HepG2 (cell line): ENCODE results near the gene VAMP5. TPM values are rescaled to one million over a fixed set of nuclear protein-coding genes. Genes with fewer than 3 reads are reported as not detected.

Experiments
- ERF ChIP-seq: IDR thresholded peaks from 2 replicates; pipeline ENCODE4 v1.6.1; 2018; ENCODE audit warnings: missing biosample characterization, missing genetic modification reagents
- GABPB1 ChIP-seq: IDR thresholded peaks from 2 replicates; pipeline ENCODE4 v1.6.1; 2016; ENCODE audit warnings: mild to moderate bottlenecking, missing genetic modification reagents, moderate library complexity, missing compliant biosample characterization
- NFE2 ChIP-seq: sonication (generic); formaldehyde crosslinking; IDR thresholded peaks from 2 replicates; pipeline ENCODE4 v1.4.0; 2020; ENCODE audit warnings: missing genetic modification reagents
- PAXIP1 ChIP-seq: sonication (generic); formaldehyde crosslinking; conservative IDR thresholded peaks from 2 replicates; pipeline ENCODE4 v1.4.0; 2020; ENCODE audit warnings: mild to moderate bottlenecking, missing genetic modification reagents, moderate library complexity
- RORA ChIP-seq: sonication (generic); formaldehyde crosslinking; IDR thresholded peaks from 2 replicates; pipeline ENCODE4 v1.5.0; 2020; ENCODE audit warnings: mild to moderate bottlenecking, missing genetic modification reagents, moderate library complexity
- SIX4 ChIP-seq: sonication (generic); formaldehyde crosslinking; IDR thresholded peaks from 2 replicates; pipeline ENCODE4 v1.4.0; 2020; ENCODE audit warnings: missing genetic modification reagents
- SKIL ChIP-seq: sonication (generic); formaldehyde crosslinking; IDR thresholded peaks from 2 replicates; pipeline ENCODE4 v1.8.0; 2022; ENCODE audit warnings: missing genetic modification reagents, mild to moderate bottlenecking, moderate library complexity, borderline replicate concordance
- TRIM24 ChIP-seq: sonication (generic); formaldehyde crosslinking; IDR thresholded peaks from 2 replicates; pipeline ENCODE4 v1.8.0; 2022; ENCODE audit warnings: mild to moderate bottlenecking, missing genetic modification reagents
- ZBTB7B ChIP-seq: sonication (generic); formaldehyde crosslinking; IDR thresholded peaks from 2 replicates; pipeline ENCODE4 v1.4.0; 2020; ENCODE audit warnings: missing genetic modification reagents
- ZNF331 ChIP-seq: sonication (generic); formaldehyde crosslinking; IDR thresholded peaks from 2 replicates; pipeline ENCODE4 v1.4.0; 2020; ENCODE audit warnings: missing genetic modification reagents
- ZNF33A ChIP-seq: sonication (generic); formaldehyde crosslinking; IDR thresholded peaks from 2 replicates; pipeline ENCODE4 v1.5.1; 2020; ENCODE audit warnings: missing genetic modification reagents, mild to moderate bottlenecking, moderate library complexity, borderline replicate concordance
- ZNF367 ChIP-seq: sonication (generic); formaldehyde crosslinking; IDR thresholded peaks from 2 replicates; pipeline ENCODE4 v1.4.0; 2020; ENCODE audit warnings: missing genetic modification reagents, borderline replicate concordance
- ZNF562 ChIP-seq: sonication (generic); formaldehyde crosslinking; IDR thresholded peaks from 2 replicates; pipeline ENCODE4 v1.8.0; 2022; ENCODE audit warnings: missing genetic modification reagents, borderline replicate concordance
- ZNF747 ChIP-seq: sonication (generic); formaldehyde crosslinking; IDR thresholded peaks from 2 replicates; pipeline ENCODE4 v1.8.1; 2023; ENCODE audit warnings: missing genetic modification reagents, mild to moderate bottlenecking, borderline replicate concordance
- ZNF777 ChIP-seq: sonication (generic); formaldehyde crosslinking; IDR thresholded peaks from 2 replicates; pipeline ENCODE4 v1.4.0; 2020; ENCODE audit warnings: missing genetic modification reagents
- polyA plus RNA-seq, 8 experiments: library from polyadenylated mRNA; depleted of rRNA in 3 of 8; stranded (reverse) in 7 of 8; unstranded in 1 of 8; fragments of >200 nt; fragmentation: Illumina TruSeq in 4 of 8; extraction: Trizol in 4 of 8; gene quantifications; 2 replicates each; pipeline versions ENCODE4 v1.2.1 to v1.2.3, GENCODE V29; 2011 to 2016; ENCODE audit warnings: low read depth in 4 of 8, missing spikeins in 1 of 8, mixed read lengths in 1 of 8; ENCODE audit not compliant: insufficient read depth in 1 of 8
- total RNA-seq, 5 experiments: library from RNA; depleted of rRNA; stranded (reverse); fragments of >200 nt; fragmentation: Illumina TruSeq; extraction: Trizol; gene quantifications; 2 replicates each; pipeline ENCODE4 v1.2.3, GENCODE V29; 2016; ENCODE audit warnings: low read depth in 1 of 5
- TF ChIP-seq, protein P1 (sequence below): sonication (generic); formaldehyde crosslinking; conservative IDR thresholded peaks from 2 replicates; pipeline ENCODE4 v1.8.0; 2022; ENCODE audit warnings: missing genetic modification reagents
- TF ChIP-seq, protein P2 (sequence below): sonication (generic); formaldehyde crosslinking; IDR thresholded peaks from 2 replicates; pipeline ENCODE4 v1.4.0; 2020; ENCODE audit warnings: mild to moderate bottlenecking, low read depth, missing genetic modification reagents
- TF ChIP-seq, protein P3 (sequence below): sonication (generic); formaldehyde crosslinking; conservative IDR thresholded peaks from 2 replicates; pipeline ENCODE4 v1.4.0; 2020; ENCODE audit warnings: missing genetic modification reagents

VAMP5 gene
- total and polyA plus RNA-seq, 2 of the 13 experiments (the other 11 are each of a cell fraction or from before 2014, with no cell fraction given) = 7.2 to 56.7 TPM

DNA sequence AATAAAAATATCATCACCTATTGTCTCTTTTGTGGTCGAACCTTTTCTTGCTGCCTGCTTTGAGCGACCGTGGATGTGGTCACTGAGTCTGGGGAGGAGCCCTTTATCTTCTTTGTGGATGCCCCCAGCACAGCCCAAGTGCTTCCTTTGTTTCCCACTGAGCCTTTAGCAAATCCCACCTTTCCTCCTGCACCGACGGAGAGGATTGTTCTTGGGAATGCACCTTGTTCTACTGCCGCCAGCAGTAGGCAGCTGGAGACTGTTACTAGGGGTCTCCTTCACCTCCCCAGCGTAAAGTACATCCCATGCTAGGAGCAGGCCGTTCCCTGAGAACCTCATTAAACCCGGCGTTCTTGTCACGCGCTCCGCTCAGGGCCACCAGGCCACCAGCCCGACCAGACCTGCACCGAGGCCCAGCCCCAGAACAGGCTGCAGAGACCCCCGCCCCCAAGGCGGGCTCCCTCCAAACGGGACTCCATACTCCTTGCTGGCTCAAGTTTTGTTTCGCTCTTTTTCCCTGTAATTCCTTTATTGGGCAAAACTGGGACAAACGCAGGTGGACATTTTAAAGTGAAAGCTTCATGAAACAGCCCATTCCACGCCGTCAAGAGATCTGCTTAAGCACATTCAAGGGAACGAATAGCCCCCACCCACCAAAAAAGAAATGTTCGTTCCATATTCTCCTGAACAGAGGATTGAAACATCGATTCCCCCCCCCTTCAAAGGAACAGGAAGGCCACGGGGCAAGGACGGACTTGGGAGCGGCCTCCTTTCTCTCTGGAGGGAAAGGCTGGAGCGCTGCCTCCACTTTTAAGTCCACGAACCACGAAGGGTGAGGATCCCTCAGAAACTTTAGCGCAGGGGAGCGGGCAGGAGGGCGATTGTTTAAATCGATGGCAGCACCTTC, 46.4 kb upstream of the VAMP5 start (continued):
- TF ChIP-seq SKIL (CRISPR knock-in tag) (no peak; the same call in 1 of the 2 replicates), SIX4 (no peak), ZNF367 (CRISPR knock-in tag) (no peak), ZBTB7B (peak; percentile 68), ZNF562 (no peak), GABPB1 (CRISPR knock-in tag) (no peak; the same call in 1 of the 2 replicates), ZNF747 (CRISPR knock-in tag) (peak; percentile 33; the same call in 1 of the 2 replicates), PAXIP1 (CRISPR knock-in tag) (no peak), ZNF331 (no peak; the same call in 1 of the 2 replicates), ZNF33A (CRISPR knock-in tag) (0 out of 2 replicates have a peak, but pooled peaks have one; percentile 97), RORA (CRISPR knock-in tag) (no peak), ERF (CRISPR knock-in tag) (0 out of 2 replicates have a peak, but pooled peaks have one; percentile 26), NFE2 (no peak), TRIM24 (no peak), ZNF777 (CRISPR knock-in tag) (no peak; the same call in none of the 2 replicates)
- TF ChIP-seq, protein P1, sequence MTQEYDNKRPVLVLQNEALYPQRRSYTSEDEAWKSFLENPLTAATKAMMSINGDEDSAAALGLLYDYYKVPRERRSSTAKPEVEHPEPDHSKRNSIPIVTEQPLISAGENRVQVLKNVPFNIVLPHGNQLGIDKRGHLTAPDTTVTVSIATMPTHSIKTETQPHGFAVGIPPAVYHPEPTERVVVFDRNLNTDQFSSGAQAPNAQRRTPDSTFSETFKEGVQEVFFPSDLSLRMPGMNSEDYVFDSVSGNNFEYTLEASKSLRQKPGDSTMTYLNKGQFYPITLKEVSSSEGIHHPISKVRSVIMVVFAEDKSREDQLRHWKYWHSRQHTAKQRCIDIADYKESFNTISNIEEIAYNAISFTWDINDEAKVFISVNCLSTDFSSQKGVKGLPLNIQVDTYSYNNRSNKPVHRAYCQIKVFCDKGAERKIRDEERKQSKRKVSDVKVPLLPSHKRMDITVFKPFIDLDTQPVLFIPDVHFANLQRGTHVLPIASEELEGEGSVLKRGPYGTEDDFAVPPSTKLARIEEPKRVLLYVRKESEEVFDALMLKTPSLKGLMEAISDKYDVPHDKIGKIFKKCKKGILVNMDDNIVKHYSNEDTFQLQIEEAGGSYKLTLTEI (CRISPR knock-in tag) = no peak
- TF ChIP-seq, protein P2, sequence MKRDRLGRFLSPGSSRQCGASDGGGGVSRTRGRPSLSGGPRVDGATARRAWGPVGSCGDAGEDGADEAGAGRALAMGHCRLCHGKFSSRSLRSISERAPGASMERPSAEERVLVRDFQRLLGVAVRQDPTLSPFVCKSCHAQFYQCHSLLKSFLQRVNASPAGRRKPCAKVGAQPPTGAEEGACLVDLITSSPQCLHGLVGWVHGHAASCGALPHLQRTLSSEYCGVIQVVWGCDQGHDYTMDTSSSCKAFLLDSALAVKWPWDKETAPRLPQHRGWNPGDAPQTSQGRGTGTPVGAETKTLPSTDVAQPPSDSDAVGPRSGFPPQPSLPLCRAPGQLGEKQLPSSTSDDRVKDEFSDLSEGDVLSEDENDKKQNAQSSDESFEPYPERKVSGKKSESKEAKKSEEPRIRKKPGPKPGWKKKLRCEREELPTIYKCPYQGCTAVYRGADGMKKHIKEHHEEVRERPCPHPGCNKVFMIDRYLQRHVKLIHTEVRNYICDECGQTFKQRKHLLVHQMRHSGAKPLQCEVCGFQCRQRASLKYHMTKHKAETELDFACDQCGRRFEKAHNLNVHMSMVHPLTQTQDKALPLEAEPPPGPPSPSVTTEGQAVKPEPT (CRISPR knock-in tag) = peak; percentile 16; the same call in 1 of the 2 replicates
- TF ChIP-seq, protein P3, sequence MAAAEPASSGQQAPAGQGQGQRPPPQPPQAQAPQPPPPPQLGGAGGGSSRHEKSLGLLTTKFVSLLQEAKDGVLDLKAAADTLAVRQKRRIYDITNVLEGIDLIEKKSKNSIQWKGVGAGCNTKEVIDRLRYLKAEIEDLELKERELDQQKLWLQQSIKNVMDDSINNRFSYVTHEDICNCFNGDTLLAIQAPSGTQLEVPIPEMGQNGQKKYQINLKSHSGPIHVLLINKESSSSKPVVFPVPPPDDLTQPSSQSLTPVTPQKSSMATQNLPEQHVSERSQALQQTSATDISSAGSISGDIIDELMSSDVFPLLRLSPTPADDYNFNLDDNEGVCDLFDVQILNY = no peak
